Measurements from ENCODE around the gene ADAMTS16.

DNA sequence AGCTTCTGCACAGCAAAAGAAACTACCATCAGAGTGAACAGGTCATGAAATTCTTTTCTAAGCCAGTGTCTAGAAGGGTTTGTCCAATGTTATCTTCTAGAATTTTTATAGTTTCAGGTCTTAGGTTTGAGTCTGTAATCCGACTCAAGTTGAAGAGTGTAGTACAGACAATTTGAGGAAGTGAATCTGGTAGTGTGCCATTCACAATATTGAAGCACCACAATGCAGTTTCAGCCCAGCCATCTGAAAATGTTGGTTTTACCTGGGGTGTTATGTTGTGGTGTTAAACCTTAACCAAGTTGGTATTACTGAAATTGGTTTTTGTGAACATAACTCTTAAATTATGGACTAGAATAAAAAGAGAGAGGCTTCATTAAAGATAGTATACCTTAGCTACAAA, 77.2 kb downstream of the ADAMTS16 start:
- TF ChIP-seq CTCF (IDR thresholded peaks at IDR 0.05) (no peak), EZH2phosphoT487 (IDR thresholded peaks at IDR 0.05) (no peak), EZH2 (IDR thresholded peaks at IDR 0.05) (no peak)

Data from neural progenitor cell (in vitro differentiated cells).